Progenitor cell of endocrine pancreas (in vitro differentiated cells): ENCODE results near the gene PRUNE2. TPM values are rescaled to one million over a fixed set of nuclear protein-coding genes. Genes with fewer than 3 reads are reported as not detected.

Experiments
- DNase-seq: peaks from one replicate; pipeline ENCODE4 v3.0.0; 2021; ENCODE audit warnings: low spot score; ENCODE audit not compliant: unreplicated experiment
- H3K27ac Mint-ChIP-seq: 2 replicates; pipeline ENCODE4 v1.8.0; 2021; ENCODE audit warnings: mild to moderate bottlenecking, moderate library complexity, mixed read lengths
- H3K27me3 Mint-ChIP-seq: 2 replicates; pipeline ENCODE4 v1.8.0; 2021; ENCODE audit warnings: mixed read lengths
- H3K36me3 Mint-ChIP-seq: 2 replicates; pipeline ENCODE4 v1.8.0; 2022; ENCODE audit warnings: mixed read lengths; ENCODE audit not compliant: insufficient read depth
- H3K4me1 Mint-ChIP-seq: 2 replicates; pipeline ENCODE4 v1.8.0; 2021; ENCODE audit warnings: low read depth, mixed read lengths
- H3K4me3 Mint-ChIP-seq: 2 replicates; pipeline ENCODE4 v1.8.0; 2021; ENCODE audit warnings: low read depth, mild to moderate bottlenecking, moderate library complexity, mixed read lengths
- H3K9me3 Mint-ChIP-seq: 2 replicates; pipeline ENCODE4 v1.8.0; 2021; ENCODE audit warnings: low read depth, mixed read lengths
- total RNA-seq: library from RNA; stranded (reverse); gene quantifications from 2 replicates; pipeline ENCODE4 v1.2.1, GENCODE V29; 2021
- TF ChIP-seq, protein P1 (sequence below): fragments of 200-600 bp; sonication (generic); IDR thresholded peaks from one replicate; pipeline ENCODE4 v1.5.0; 2021; ENCODE audit warnings: antibody characterized with exemption, mild to moderate bottlenecking; ENCODE audit not compliant: unreplicated experiment

Gene PRUNE2
- total RNA-seq, 1 donor from 2014 or later = 5.6 TPM

DNA sequence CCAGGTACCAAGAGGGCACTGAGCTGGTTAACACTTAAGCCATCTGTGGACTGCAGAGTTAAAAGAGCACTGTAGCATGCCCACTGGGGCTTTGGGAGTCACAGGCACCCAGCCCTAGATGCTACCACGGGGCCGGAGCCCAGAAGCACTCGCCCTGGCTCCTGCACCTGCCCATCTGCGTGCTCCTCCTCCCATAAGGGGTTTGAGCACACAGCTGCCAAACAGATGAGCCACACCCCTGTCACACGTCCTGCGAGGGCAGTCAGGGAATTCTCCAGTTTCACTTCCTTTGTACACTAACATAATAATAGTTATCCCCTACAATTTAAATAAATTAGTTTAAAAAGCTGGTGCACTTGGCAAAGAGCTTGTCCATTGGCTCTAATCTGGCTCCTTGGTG is 146.2 kb downstream of the PRUNE2 start:
- Mint-ChIP-seq H3K36me3 (no peaks in the 10 kb centered on the region), H3K27me3 (peaks cover 30% of the 10 kb centered on the region), H3K4me3 (no peak overlapping the region), H3K9me3 (no peaks in the 10 kb centered on the region), H3K4me1 (no peaks in the 10 kb centered on the region), H3K27ac (no peak overlapping the region)
- TF ChIP-seq, protein P1, sequence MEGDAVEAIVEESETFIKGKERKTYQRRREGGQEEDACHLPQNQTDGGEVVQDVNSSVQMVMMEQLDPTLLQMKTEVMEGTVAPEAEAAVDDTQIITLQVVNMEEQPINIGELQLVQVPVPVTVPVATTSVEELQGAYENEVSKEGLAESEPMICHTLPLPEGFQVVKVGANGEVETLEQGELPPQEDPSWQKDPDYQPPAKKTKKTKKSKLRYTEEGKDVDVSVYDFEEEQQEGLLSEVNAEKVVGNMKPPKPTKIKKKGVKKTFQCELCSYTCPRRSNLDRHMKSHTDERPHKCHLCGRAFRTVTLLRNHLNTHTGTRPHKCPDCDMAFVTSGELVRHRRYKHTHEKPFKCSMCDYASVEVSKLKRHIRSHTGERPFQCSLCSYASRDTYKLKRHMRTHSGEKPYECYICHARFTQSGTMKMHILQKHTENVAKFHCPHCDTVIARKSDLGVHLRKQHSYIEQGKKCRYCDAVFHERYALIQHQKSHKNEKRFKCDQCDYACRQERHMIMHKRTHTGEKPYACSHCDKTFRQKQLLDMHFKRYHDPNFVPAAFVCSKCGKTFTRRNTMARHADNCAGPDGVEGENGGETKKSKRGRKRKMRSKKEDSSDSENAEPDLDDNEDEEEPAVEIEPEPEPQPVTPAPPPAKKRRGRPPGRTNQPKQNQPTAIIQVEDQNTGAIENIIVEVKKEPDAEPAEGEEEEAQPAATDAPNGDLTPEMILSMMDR = no peak
- no peak for DNase-seq

DNA sequence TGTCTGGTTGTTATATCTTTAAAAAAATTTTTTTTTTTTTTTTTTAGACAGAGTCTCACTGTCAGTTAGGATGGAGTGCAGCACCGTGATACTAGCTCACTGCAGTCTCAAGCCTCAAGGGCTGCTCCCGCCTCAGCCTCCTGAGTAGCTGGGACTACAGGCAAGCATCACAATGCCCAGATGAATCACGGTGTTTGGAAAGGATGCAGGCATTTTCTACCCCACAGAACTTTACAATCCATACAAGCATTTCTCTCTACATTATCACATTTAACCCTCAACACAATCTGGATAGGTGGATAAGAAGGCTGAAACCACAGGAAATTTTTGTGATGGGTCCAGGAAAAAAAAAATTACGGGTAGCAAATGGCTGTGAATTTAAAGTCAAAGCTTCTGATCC is 147.4 kb downstream of the PRUNE2 start:
- DNase-seq = no peak
- Mint-ChIP-seq H3K27ac (no peak overlapping the region), H3K9me3 (no peaks in the 10 kb centered on the region), H3K36me3 (no peaks in the 10 kb centered on the region), H3K27me3 (peaks cover 30% of the 10 kb centered on the region), H3K4me3 (no peak overlapping the region), H3K4me1 (no peaks in the 10 kb centered on the region)
- TF ChIP-seq, protein P1 = no peak

DNA sequence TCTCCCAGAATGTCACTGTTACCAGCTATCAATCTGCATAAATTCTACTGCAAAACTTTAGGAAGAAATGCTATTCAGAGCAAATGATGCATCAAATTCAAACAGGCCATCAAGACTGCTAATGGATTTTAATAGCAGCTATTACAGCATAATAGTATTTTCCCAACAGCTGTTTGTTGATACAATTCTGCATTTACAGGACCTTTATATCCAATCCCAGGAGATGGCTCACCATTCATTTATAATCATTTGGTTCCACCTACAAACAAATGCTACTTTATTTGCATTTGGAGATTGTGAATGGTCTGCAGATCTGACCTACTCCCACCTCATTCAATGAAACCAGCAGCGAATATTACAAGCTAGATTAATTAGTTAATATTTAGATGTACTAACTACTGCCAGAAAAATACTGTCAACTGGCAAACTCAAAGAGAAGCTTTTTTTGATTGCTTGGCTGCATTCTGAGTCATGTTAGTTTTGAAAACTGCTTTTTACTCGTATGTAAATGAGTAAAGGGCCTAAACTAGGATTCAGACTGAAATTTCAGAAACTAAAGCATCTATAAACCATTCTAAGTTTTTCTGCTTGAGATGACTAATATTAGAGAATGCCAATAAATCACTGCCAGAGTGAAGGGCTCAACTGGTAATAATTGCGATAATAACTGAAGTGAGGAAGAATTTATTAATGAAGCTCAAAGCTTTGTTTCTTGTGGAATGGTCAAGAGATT is 148.8 kb downstream of the PRUNE2 start:
- no peak for DNase-seq
- H3K4me3 Mint-ChIP-seq = no peak overlapping the region

DNA sequence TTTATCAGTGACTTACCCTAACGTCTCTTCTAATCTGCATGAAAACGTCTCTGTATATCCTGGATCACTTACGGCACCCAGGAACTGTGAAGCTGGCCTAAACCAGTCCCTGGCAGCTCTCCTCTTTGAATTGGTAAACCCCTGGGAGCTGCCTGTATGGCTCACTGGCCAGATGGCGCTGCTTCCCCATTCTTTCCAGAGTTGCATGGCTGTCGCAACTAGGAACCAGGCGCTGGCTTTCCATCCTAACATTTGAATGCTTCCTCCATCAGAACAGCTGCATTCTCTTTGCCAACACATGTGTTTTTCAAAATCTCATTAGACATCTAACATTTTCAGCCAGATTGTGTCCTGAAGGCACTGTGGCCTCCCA is 149.7 kb downstream of the PRUNE2 start:
- TF ChIP-seq, protein P1 = peak; percentile 17
- Mint-ChIP-seq H3K27ac (no peak overlapping the region), H3K27me3 (peaks cover 30% of the 10 kb centered on the region), H3K36me3 (no peaks in the 10 kb centered on the region), H3K4me3 (no peak overlapping the region), H3K4me1 (peaks cover 2% of the 10 kb centered on the region), H3K9me3 (no peaks in the 10 kb centered on the region)
- DNase-seq = no peak

More for the DNA sequence above, 148.8 kb downstream of the PRUNE2 start:
- no peaks in the 10 kb centered on the region for H3K9me3 Mint-ChIP-seq
- no peaks in the 10 kb centered on the region for H3K4me1 Mint-ChIP-seq
- H3K27me3 Mint-ChIP-seq = peaks cover 30% of the 10 kb centered on the region
- TF ChIP-seq, protein P1 = no peak
- no peaks in the 10 kb centered on the region for H3K36me3 Mint-ChIP-seq
- H3K27ac Mint-ChIP-seq = no peak overlapping the region

DNA sequence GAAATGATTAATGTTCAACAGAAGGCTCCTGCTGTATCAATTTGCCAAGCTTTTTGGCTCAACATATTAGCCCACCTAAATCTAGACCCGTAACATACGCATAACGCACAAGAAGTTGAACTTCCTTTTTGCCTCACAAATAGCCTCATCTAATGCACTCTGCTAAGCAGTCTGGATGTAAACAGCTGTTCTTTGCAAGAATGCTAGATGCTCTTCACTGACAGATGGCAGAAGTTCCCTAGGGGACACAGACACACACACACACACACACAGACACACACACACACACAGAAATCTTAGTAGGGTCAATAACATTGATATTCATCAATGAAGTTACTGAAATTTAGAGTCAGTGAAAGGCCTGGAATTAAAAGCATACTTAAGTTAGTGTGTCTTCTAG is 154.9 kb downstream of the PRUNE2 start:
- Mint-ChIP-seq H3K4me3 (no peak overlapping the region), H3K9me3 (no peaks in the 10 kb centered on the region), H3K36me3 (no peaks in the 10 kb centered on the region), H3K4me1 (peaks cover 20% of the 10 kb centered on the region), H3K27me3 (peaks cover 22% of the 10 kb centered on the region), H3K27ac (no peak overlapping the region)
- TF ChIP-seq, protein P1 = no peak
- no peak for DNase-seq
